Measurements from ENCODE around the gene SPAG16. TPM values are rescaled to one million over a fixed set of nuclear protein-coding genes. Genes with fewer than 3 reads are reported as not detected.

SPAG16 gene
- polyA plus RNA-seq, 6 donors from 2014 or later: 8.4 to 19.7 (median 15.7) TPM

DNA sequence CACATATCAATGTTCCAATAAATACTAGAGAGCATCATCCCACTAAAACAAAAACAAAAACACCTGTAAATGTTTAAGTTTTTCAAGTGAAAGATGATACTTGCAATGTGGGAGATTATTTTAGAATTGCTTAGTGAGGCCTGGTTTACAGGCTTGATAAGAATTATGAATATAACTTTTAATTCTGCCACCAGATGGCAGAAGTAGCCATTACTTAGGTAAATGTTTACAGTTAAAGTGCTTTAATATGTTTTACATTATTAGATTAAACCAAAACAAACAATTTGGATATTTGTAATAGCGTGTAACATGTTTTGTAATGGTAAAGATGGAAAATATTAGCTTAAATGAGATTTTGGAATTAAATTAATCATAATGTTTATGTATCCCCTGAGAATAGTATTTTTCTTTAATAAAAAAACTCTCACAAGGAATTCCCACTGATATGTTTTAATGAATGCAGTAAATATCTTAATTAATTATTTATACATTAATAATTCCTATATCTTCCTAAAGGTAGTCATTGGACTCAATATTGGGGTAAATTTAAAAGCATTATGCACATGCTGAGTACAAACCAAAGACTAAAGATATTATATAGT, 522.0 kb downstream of the SPAG16 start:
- H3K27ac Mint-ChIP-seq: no peak overlapping the region
- no peak for DNase-seq

DNA sequence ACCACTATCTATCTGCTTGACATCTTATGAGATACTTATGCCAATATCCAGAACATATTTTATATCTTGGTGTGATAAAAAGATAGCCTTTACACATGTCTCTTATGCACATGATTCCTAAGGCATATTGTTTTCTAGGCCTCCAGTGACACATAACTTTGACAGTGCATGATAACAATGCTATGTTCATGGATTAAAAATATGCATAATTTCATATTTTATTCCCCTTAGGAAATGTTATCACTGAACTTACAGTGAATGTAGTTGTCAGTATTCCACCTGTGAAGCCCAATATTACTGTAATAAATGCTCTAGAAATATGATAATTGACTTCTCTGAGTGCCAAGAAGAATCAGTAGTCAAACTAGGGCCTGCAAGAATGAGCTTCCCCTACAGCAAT, 532.3 kb downstream of the SPAG16 start:
- H3K4me1 Mint-ChIP-seq: no peaks in the 10 kb centered on the region
- no peak overlapping the region for H3K27ac Mint-ChIP-seq
- no peak overlapping the region for H3K4me3 Mint-ChIP-seq
- H3K36me3 Mint-ChIP-seq: no peaks in the 10 kb centered on the region
- H3K27me3 Mint-ChIP-seq: no peaks in the 10 kb centered on the region
- H3K9me3 Mint-ChIP-seq: peaks cover 0 to 7% (median 2%) of the 10 kb centered on the region in 7 donors
- ATAC-seq (ENCODE audit: low read depth in 2 of 2) (no peak), DNase-seq (no peak)

More for the DNA sequence above, 522.0 kb downstream of the SPAG16 start:
- no peak for ATAC-seq (ENCODE audit: low read depth in 2 of 2)
- H3K36me3 Mint-ChIP-seq: no peaks in the 10 kb centered on the region
- no peaks in the 10 kb centered on the region for H3K4me1 Mint-ChIP-seq
- no peak overlapping the region for H3K4me3 Mint-ChIP-seq
- H3K27me3 Mint-ChIP-seq: no peaks in the 10 kb centered on the region
- H3K9me3 Mint-ChIP-seq: no peaks in the 10 kb centered on the region

DNA sequence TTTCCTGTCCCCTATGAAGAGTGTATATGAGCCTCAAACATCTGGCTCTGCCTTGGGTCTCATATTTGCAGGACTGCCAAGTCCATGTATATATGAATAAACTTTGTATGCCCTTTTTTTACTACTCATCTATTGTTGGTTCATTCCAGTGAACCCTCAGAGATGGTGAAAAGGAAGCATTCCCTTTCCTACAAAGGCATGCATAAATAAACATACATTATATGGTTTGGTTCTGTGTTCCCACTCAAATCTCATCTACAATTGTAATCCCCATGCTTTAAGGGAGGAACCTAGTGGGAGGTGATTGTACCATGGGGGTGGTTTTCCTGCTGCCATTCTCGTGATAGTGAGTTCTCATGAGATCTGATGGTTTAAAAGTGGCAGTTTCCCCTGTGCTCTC, 534.2 kb downstream of the SPAG16 start:
- no peak for ATAC-seq (ENCODE audit: low read depth in 2 of 2)
- H3K27me3 Mint-ChIP-seq: no peaks in the 10 kb centered on the region
- no peaks in the 10 kb centered on the region for H3K36me3 Mint-ChIP-seq
- H3K4me3 Mint-ChIP-seq: no peak overlapping the region
- DNase-seq: no peak
- H3K9me3 Mint-ChIP-seq: peaks cover 0 to 18% (median 9%) of the 10 kb centered on the region in 7 donors
- no peak overlapping the region for H3K27ac Mint-ChIP-seq
- H3K4me1 Mint-ChIP-seq: no peaks in the 10 kb centered on the region

DNA sequence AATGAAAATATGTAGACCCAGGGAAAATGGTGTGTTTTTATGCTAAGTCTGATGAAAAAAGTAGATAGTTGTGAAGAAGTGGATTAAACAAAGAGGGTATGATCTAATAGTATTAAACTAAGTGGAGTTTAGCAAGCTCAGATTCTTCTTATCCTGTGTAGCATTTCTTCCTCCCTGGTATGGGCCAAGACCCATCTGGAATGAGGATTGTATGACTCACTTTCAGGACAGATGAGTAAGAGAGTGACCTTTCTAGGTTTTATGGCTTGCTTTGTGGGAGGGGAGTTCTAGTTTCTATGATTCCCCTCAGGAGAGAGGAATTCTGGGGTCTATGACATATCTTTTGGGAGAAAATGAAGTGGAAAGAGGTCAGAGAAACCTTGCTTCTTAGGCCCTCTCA, 550.1 kb downstream of the SPAG16 start:
- no peaks in the 10 kb centered on the region for H3K36me3 Mint-ChIP-seq
- no peak for ATAC-seq (ENCODE audit: low read depth in 2 of 2)
- H3K4me3 Mint-ChIP-seq: no peak overlapping the region
- H3K27ac Mint-ChIP-seq: no peak overlapping the region
- H3K9me3 Mint-ChIP-seq: peaks cover 0 to 16% (median 3%) of the 10 kb centered on the region in 7 donors
- no peak for DNase-seq
- H3K4me1 Mint-ChIP-seq: no peaks in the 10 kb centered on the region
- no peaks in the 10 kb centered on the region for H3K27me3 Mint-ChIP-seq

DNA sequence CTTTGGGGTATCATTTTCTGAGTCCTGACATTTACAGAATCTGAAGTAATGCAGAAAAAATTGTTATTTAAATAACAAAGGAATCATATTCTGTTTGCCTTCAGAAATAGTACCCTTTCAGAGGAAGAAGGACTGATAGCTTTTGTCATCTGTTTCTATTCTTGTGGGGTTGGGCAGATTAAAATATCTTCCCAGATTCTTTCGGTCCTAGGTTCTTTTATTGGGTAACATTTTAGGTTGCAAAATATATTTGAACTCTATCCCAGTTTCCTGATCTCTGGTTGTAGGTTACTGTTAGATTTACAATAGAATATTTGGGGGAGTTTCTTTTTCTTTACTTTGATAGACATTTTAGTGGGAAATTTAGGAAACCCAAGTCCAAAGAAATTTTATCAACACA, 550.5 kb downstream of the SPAG16 start:
- no peak for ATAC-seq (ENCODE audit: low read depth in 2 of 2)
- no peak overlapping the region for H3K27ac Mint-ChIP-seq
- H3K4me1 Mint-ChIP-seq: no peaks in the 10 kb centered on the region
- H3K27me3 Mint-ChIP-seq: no peaks in the 10 kb centered on the region
- DNase-seq: no peak
- no peaks in the 10 kb centered on the region for H3K36me3 Mint-ChIP-seq
- peaks cover 0 to 12% (median under 1%) of the 10 kb centered on the region in 7 donors for H3K9me3 Mint-ChIP-seq
- no peak overlapping the region for H3K4me3 Mint-ChIP-seq

DNA sequence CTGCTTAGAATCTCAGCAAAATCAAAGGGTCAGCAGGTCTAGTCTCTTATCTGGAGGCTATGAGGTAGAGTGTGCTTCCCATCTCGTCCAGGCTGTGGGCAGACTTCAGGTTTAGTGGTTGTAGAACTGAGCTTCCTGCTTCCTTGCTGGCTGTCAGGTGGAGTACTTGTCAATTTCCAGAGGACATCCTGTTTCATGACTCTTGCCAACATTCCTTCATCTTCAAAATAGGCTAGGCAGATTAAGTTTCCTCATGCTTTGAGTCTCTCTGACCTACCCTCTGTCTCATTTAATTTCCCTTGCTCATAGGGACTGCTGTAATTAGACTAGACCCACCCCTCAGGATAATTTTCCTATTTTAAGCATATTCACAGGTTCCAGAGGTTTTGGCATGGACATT, 562.6 kb downstream of the SPAG16 start:
- H3K4me3 Mint-ChIP-seq: no peak overlapping the region
- no peak for ATAC-seq (ENCODE audit: low read depth in 2 of 2)
- no peaks in the 10 kb centered on the region for H3K36me3 Mint-ChIP-seq
- no peak for DNase-seq
- no peak overlapping the region for H3K27ac Mint-ChIP-seq
- no peaks in the 10 kb centered on the region for H3K4me1 Mint-ChIP-seq
- peaks cover 0 to 2% (median 0%) of the 10 kb centered on the region in 7 donors for H3K9me3 Mint-ChIP-seq
- H3K27me3 Mint-ChIP-seq: no peaks in the 10 kb centered on the region

DNA sequence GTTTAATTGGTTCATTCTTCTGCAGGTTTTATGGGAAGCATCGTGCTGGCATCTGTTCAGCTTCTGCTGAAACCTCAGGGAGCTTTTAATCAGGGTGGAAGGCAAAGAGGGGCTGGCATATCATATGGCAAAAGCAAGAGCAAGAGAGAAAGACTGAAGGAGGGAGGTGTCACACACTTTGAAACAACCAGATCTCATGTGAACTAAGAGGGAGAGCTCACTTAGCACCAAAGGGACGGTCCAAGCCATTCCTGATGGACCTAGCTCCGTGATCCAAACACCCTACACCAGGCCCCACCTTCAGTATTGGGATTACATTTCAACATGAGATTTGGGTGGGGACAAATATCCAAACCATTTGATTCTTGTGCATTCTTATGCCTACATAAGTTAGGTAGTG, 563.1 kb downstream of the SPAG16 start:
- ATAC-seq (ENCODE audit: low read depth in 2 of 2): no peak
- H3K27ac Mint-ChIP-seq: no peak overlapping the region

DNA sequence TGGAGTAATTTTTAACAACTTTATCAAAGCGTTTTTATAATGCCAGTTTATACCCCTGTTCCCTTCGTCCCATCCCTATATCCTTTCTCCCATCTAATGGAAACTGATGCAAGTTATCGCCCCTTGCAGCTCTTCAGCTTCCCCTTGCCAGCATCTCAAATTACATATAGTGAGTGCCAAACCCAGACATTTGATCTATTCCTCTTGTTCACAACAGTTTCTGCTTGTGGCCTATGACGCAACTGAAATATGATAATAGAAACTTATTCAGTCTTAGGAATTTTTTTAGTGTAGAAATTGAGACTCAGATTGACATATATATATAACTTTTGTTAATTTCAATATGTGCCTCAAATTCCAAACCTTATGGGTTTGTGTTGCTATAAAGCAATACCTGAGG, 564.4 kb downstream of the SPAG16 start:
- Mint-ChIP-seq H3K4me1 (no peaks in the 10 kb centered on the region), H3K27me3 (no peaks in the 10 kb centered on the region), H3K27ac (no peak overlapping the region), H3K9me3 (peaks cover 0 to 2% (median 0%) of the 10 kb centered on the region in 7 donors), H3K36me3 (no peaks in the 10 kb centered on the region), H3K4me3 (no peak overlapping the region)
- no peak for ATAC-seq (ENCODE audit: low read depth in 2 of 2)
- DNase-seq: no peak

More for the DNA sequence above, 563.1 kb downstream of the SPAG16 start:
- H3K27me3 Mint-ChIP-seq: no peaks in the 10 kb centered on the region
- H3K4me1 Mint-ChIP-seq: no peaks in the 10 kb centered on the region
- DNase-seq: no peak
- H3K36me3 Mint-ChIP-seq: no peaks in the 10 kb centered on the region
- peaks cover 0 to 2% (median 0%) of the 10 kb centered on the region in 7 donors for H3K9me3 Mint-ChIP-seq
- no peak overlapping the region for H3K4me3 Mint-ChIP-seq

DNA sequence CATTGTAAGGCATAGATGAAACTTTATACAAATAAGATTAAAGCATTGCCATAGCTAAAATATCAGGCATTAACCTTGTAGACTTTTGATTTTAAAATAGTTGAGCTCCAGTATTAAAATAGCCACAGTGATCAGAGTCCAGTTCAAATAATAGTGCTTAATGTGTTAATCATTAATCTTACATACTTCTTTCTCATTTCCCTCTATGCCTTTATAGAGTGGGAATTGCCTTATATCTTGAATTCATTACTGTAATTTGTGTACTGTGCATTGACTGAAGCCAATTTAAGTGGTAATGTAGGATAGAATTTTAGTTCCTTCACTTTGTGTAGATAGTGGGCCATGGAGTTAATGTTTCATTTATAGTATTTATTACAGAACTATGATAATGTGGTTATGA, 577.4 kb downstream of the SPAG16 start:
- Mint-ChIP-seq H3K4me1 (no peaks in the 10 kb centered on the region), H3K4me3 (no peak overlapping the region), H3K9me3 (no peaks in the 10 kb centered on the region), H3K27ac (no peak overlapping the region), H3K36me3 (no peaks in the 10 kb centered on the region), H3K27me3 (no peaks in the 10 kb centered on the region)
- no peak for DNase-seq
- no peak for ATAC-seq (ENCODE audit: low read depth in 2 of 2)

DNA sequence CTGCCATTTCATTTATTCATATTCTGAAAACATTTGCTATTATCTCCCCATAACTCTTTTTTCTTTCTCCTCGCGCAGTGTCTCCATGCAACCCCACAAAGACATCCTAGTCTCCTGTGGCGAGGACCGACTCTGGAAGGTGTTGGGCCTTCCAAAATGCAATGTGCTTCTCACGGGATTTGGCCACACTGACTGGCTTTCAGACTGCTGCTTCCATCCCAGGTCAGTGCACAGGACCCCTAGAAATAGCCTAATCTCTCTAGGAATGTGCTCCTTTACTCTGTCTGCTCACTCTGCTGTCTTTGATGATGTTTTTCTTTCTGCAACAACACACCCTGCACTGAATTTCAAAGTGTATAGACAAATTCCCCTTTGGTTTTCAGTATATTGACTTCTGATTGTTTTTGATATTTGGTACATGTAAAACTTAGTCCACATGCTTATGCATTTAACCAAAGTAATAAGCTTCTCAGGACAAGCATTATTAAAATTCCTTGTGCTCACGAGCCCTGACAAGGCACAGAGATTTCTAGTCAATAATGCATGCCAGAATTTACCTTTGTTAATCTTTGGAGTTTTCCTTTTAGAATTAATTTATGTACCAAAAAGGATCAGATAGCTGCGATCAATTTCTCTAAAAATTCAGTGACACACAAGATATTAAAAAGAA, 578.3 kb downstream of the SPAG16 start:
- Mint-ChIP-seq H3K9me3 (no peaks in the 10 kb centered on the region), H3K4me1 (no peaks in the 10 kb centered on the region), H3K36me3 (no peaks in the 10 kb centered on the region), H3K4me3 (no peak overlapping the region), H3K27me3 (no peaks in the 10 kb centered on the region), H3K27ac (no peak overlapping the region)
- no peak for DNase-seq
- ATAC-seq (ENCODE audit: low read depth in 2 of 2): no peak

DNA sequence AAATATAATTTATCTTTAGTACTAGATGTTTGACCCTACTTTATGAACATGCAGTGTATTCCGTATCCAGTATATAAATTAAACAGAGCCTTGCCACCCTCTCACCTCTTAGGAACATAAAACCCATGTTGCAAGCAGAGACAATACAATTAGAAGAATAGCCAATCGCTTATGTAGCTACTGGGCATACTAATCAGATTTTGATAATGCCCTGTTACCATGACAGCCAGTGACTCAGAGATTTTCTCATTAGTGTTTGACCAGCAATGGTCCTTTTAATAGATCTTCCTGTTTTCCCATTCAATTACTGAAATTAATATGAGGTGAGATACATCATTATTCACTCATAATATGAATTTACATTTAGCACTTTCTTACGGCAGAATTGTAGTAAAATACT, 579.3 kb downstream of the SPAG16 start:
- no peaks in the 10 kb centered on the region for H3K9me3 Mint-ChIP-seq
- no peaks in the 10 kb centered on the region for H3K27me3 Mint-ChIP-seq
- no peak for ATAC-seq (ENCODE audit: low read depth in 2 of 2)
- H3K4me3 Mint-ChIP-seq: no peak overlapping the region
- no peak for DNase-seq
- no peaks in the 10 kb centered on the region for H3K36me3 Mint-ChIP-seq
- no peaks in the 10 kb centered on the region for H3K4me1 Mint-ChIP-seq
- no peak overlapping the region for H3K27ac Mint-ChIP-seq

DNA sequence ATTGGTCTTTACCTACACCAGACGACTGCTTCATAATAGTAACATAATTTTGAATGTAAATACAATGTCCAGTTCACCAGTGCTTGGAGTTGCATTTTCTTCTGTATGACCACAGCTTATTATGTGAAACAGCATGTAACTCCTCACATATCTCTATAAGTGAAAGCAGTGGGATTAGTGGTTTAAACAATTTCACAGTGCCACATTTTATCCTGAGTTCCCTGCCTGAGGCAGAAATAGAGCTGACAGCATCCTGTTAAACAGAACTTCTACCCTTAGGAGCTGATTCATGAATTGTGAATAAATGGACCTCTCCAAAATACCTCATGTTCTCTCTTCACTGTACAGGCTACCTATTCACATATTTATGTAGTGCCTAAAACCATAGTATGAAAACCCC, 584.3 kb downstream of the SPAG16 start:
- peaks cover 0 to 10% (median 0%) of the 10 kb centered on the region in 7 donors for H3K9me3 Mint-ChIP-seq
- H3K27ac Mint-ChIP-seq: no peak overlapping the region
- ATAC-seq (ENCODE audit: low read depth in 2 of 2) (no peak), DNase-seq (no peak)
- no peaks in the 10 kb centered on the region for H3K27me3 Mint-ChIP-seq
- no peaks in the 10 kb centered on the region for H3K36me3 Mint-ChIP-seq
- H3K4me3 Mint-ChIP-seq: no peak overlapping the region
- H3K4me1 Mint-ChIP-seq: no peaks in the 10 kb centered on the region

DNA sequence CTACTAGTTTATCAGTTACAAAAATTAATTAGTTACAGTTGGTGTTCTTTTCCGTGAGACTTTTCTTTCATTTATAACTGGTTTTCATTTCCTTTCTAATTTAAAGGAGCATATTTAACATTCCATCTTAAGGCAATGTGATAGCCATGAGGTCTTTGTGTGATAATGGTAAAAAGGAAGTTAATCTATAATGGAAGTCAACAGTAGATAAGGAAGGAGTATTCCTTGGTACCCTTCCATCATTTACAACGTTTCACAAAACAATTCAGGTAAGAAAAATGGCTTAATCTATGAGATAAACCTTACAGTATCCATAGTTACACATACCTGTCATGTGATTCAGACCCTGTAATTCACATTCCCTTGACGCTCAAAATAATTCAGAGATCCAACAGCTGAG, 601.2 kb downstream of the SPAG16 start:
- no peak overlapping the region for H3K27ac Mint-ChIP-seq
- no peak for ATAC-seq (ENCODE audit: low read depth in 2 of 2)
- no peak for DNase-seq
- H3K4me3 Mint-ChIP-seq: no peak overlapping the region
- H3K4me1 Mint-ChIP-seq: no peaks in the 10 kb centered on the region
- H3K36me3 Mint-ChIP-seq: no peaks in the 10 kb centered on the region
- H3K9me3 Mint-ChIP-seq: peaks cover 0 to 8% (median 0%) of the 10 kb centered on the region in 7 donors
- peaks cover 0 to 3% (median 0%) of the 10 kb centered on the region in 3 donors for H3K27me3 Mint-ChIP-seq

DNA sequence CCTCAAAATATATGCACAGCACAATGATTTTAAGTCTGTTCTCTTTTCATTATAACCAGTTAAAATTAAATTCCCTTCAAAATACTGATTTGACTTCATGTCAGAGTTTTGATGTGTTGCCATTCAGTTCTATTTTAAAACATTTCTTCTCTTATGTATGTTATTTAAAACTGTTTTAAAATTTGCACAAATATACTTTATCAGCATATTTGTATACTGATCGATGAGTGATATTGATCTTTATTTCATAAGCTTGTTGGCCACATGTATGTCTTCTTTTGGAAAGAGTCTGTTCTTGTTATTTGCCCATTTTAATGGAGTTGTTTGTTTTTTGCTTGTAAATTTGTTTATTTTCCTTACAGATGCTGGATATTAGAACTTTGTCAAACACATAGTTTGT, 630.2 kb downstream of the SPAG16 start:
- DNase-seq (no peak), ATAC-seq (ENCODE audit: low read depth in 2 of 2) (no peak)
- Mint-ChIP-seq H3K4me3 (no peak overlapping the region), H3K36me3 (no peaks in the 10 kb centered on the region), H3K4me1 (no peaks in the 10 kb centered on the region), H3K27me3 (no peaks in the 10 kb centered on the region), H3K9me3 (peaks cover 2 to 30% (median 11%) of the 10 kb centered on the region in 7 donors), H3K27ac (no peak overlapping the region)

Measured in naive B cell (primary cell).